OCI-LY3 (cell line): ENCODE results near the gene FAM210B.

Experiments used
- EZH2phosphoT487 ChIP-seq: fragments of 200-600 bp; shearing (Covaris generic); IDR thresholded peaks from 2 replicates; pipeline ENCODE4 v1.6.1; 2018; ENCODE audit warnings: antibody characterized with exemption, mixed run types, low read depth
- TF ChIP-seq, protein P1 (sequence below): fragments of 200-600, 300-600 bp; sonication (generic); IDR thresholded peaks from 2 replicates; pipeline ENCODE4 v1.5.1; 2014; ENCODE audit warnings: antibody characterized with exemption, low read length, low read depth

GRCh38 chr20:56359212-56360132 lies 698 bp downstream of the FAM210B start:
- TF ChIP-seq, protein P1, sequence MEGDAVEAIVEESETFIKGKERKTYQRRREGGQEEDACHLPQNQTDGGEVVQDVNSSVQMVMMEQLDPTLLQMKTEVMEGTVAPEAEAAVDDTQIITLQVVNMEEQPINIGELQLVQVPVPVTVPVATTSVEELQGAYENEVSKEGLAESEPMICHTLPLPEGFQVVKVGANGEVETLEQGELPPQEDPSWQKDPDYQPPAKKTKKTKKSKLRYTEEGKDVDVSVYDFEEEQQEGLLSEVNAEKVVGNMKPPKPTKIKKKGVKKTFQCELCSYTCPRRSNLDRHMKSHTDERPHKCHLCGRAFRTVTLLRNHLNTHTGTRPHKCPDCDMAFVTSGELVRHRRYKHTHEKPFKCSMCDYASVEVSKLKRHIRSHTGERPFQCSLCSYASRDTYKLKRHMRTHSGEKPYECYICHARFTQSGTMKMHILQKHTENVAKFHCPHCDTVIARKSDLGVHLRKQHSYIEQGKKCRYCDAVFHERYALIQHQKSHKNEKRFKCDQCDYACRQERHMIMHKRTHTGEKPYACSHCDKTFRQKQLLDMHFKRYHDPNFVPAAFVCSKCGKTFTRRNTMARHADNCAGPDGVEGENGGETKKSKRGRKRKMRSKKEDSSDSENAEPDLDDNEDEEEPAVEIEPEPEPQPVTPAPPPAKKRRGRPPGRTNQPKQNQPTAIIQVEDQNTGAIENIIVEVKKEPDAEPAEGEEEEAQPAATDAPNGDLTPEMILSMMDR, result no peak
- TF ChIP-seq EZH2phosphoT487, result no peak
